IPS-20b (cell line): ENCODE results near the gene SMIM27.
"Not testable (repeated sequence)": the region's sequence is repeated elsewhere in the genome, so short reads cannot be mapped to it uniquely, and the experiment has no call there.

Experiments used
- H3K27ac ChIP-seq: one replicate; pipeline ENCODE4 v1.5.1; 2013; ENCODE audit warnings: low read length
- H3K27me3 ChIP-seq: 2 replicates; pipeline ENCODE4 v1.6.1; 2013; ENCODE audit warnings: mild to moderate bottlenecking, low read length, inconsistent platforms; ENCODE audit not compliant: insufficient read depth
- H3K36me3 ChIP-seq: 2 replicates; pipeline ENCODE4 v1.6.1; 2013; ENCODE audit warnings: low read depth, mild to moderate bottlenecking, inconsistent platforms, low read length, moderate library complexity; ENCODE audit not compliant: insufficient read depth
- H3K4me1 ChIP-seq: 2 replicates; pipeline ENCODE4 v1.6.1; 2013; ENCODE audit warnings: mild to moderate bottlenecking, control low read depth, inconsistent platforms, low read length, moderate library complexity; ENCODE audit not compliant: insufficient read depth
- H3K4me3 ChIP-seq: 2 replicates; pipeline ENCODE4 v1.5.1; 2013; ENCODE audit warnings: mild to moderate bottlenecking, low read length, inconsistent platforms
- H3K9ac ChIP-seq: 2 replicates; pipeline ENCODE4 v1.6.1; 2013; ENCODE audit warnings: low read depth, mild to moderate bottlenecking, inconsistent platforms, low read length, moderate library complexity
- H3K9me3 ChIP-seq: 2 replicates; pipeline ENCODE4 v1.6.1; 2013; ENCODE audit warnings: mild to moderate bottlenecking, low read depth, low read length, inconsistent platforms; ENCODE audit not compliant: insufficient read depth

SMIM27 gene

GRCh38 chr9:32580631-32581300 is 28.6 kb downstream of the SMIM27 start:
- Histone ChIP-seq H3K27me3 (no peaks in the 10 kb centered on the region), H3K4me3 (no peak overlapping the region), H3K36me3 (no peaks in the 10 kb centered on the region), H3K9me3 (no peaks in the 10 kb centered on the region), H3K9ac (no peak overlapping the region), H3K27ac (no peak overlapping the region), H3K4me1 (peaks cover 5% of the 10 kb centered on the region; the same call in 1 of the 2 replicates)

- Histone ChIP-seq H3K27me3 (no peaks in the 10 kb centered on the region), H3K9ac (no peak overlapping the region), H3K9me3 (no peaks in the 10 kb centered on the region), H3K27ac (no peak overlapping the region), H3K36me3 (no peaks in the 10 kb centered on the region), H3K4me3 (no peak overlapping the region), H3K4me1 (peaks cover 5% of the 10 kb centered on the region; the same call in 1 of the 2 replicates)
These were observed 29.5 kb downstream of the SMIM27 start for GRCh38 chr9:32581512-32582143.

- Histone ChIP-seq H3K36me3 (no peaks in the 10 kb centered on the region), H3K27me3 (no peaks in the 10 kb centered on the region), H3K9ac (no peak overlapping the region), H3K4me1 (peaks cover 5% of the 10 kb centered on the region; the same call in 1 of the 2 replicates), H3K4me3 (no peak overlapping the region), H3K9me3 (no peaks in the 10 kb centered on the region), H3K27ac (no peak overlapping the region)
These were observed 32.7 kb downstream of the SMIM27 start for GRCh38 chr9:32584784-32585183.

GRCh38 chr9:32587901-32588300 is 35.8 kb downstream of the SMIM27 start:
- Histone ChIP-seq H3K4me3 (no peak overlapping the region), H3K4me1 (no peaks in the 10 kb centered on the region), H3K36me3 (no peaks in the 10 kb centered on the region), H3K9me3 (no peaks in the 10 kb centered on the region), H3K27me3 (no peaks in the 10 kb centered on the region), H3K9ac (no peak overlapping the region), H3K27ac (no peak overlapping the region)

DNA sequence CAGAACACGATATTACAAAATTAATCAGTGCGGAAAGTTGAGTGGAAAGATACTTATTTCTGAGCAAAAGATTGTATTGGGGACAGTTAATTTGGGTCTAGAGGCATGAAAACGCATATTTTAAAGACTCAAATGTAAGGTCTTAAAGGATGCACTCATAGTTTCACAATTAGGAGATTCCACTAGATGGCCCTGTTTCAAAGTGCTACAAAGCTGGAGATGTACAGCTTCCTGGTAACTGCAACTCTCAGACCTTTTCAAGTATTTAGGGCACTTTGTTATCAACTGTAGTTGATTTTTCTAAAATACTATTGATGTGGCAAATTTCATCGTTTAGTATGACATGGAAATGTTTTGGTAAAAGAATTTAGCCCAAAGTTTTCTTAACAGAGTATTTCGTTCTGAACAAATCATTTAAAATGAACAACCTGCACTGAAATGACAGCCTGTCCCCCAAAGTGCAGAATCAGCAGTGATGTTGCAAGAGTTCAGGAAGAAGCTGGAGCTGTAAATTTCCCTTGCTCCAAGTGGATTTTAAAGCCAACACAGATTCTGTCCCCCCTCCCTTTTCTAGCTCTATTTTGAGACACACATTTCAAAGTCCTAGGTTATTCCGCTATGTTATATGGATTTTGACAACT is 37.1 kb downstream of the SMIM27 start:
- no peak overlapping the region for H3K9ac ChIP-seq
- no peaks in the 10 kb centered on the region for H3K9me3 ChIP-seq
- no peaks in the 10 kb centered on the region for H3K4me1 ChIP-seq
- H3K27me3 ChIP-seq: no peaks in the 10 kb centered on the region
- H3K36me3 ChIP-seq: no peaks in the 10 kb centered on the region
- no peak overlapping the region for H3K4me3 ChIP-seq
- no peak overlapping the region for H3K27ac ChIP-seq

DNA sequence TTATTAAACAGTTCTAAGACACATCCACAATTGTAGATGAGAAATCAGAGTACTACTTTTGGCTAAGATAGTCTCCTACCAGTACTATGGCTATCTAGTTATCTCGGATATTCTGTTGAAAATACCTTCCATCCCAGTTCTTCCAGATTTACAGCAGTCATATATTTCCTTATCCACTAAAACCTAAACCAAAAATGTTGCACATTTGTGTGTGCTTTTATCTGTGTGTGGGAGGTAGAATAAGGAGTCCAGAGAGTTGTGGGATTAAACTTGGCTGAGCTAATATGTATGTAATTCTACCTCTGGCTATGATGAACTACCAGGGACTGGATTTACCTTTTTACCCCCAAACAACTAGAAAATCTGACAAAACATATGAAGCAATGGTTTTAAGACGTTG is 38.3 kb downstream of the SMIM27 start:
- Histone ChIP-seq H3K4me1 (no peaks in the 10 kb centered on the region), H3K36me3 (no peaks in the 10 kb centered on the region), H3K9me3 (no peaks in the 10 kb centered on the region), H3K27me3 (no peaks in the 10 kb centered on the region), H3K4me3 (no peak overlapping the region), H3K9ac (no peak overlapping the region), H3K27ac (no peak overlapping the region)

GRCh38 chr9:32590898-32591297 is 38.8 kb downstream of the SMIM27 start:
- Histone ChIP-seq H3K27me3 (no peaks in the 10 kb centered on the region), H3K4me1 (no peaks in the 10 kb centered on the region), H3K9ac (no peak overlapping the region), H3K4me3 (no peak overlapping the region), H3K36me3 (no peaks in the 10 kb centered on the region), H3K9me3 (no peaks in the 10 kb centered on the region), H3K27ac (no peak overlapping the region)

GRCh38 chr9:32596096-32596865 is 44.2 kb downstream of the SMIM27 start:
- Histone ChIP-seq H3K4me1 (no peaks in the 10 kb centered on the region), H3K4me3 (no peak overlapping the region), H3K9ac (no peak overlapping the region), H3K27ac (no peak overlapping the region), H3K36me3 (no peaks in the 10 kb centered on the region), H3K9me3 (no peaks in the 10 kb centered on the region), H3K27me3 (no peaks in the 10 kb centered on the region)

- H3K9me3 ChIP-seq: no peaks in the 10 kb centered on the region
- H3K36me3 ChIP-seq: no peaks in the 10 kb centered on the region
- H3K27ac ChIP-seq: no peak overlapping the region
- no peak overlapping the region for H3K4me3 ChIP-seq
- H3K4me1 ChIP-seq: no peaks in the 10 kb centered on the region
- H3K27me3 ChIP-seq: no peaks in the 10 kb centered on the region
- H3K9ac ChIP-seq: no peak overlapping the region
These were observed 44.8 kb downstream of the SMIM27 start for GRCh38 chr9:32596936-32597335.

GRCh38 chr9:32599021-32599420 is 46.9 kb downstream of the SMIM27 start:
- not testable (repeated sequence) for H3K27ac ChIP-seq, H3K4me3 ChIP-seq, H3K36me3 ChIP-seq, H3K4me1 ChIP-seq, H3K27me3 ChIP-seq, H3K9me3 ChIP-seq, H3K9ac ChIP-seq
